H9 (cell line): Measurements from ENCODE around the gene TRAK1. TPM values are rescaled to one million over a fixed set of nuclear protein-coding genes. Genes with fewer than 3 reads are reported as not detected.

Experiments used
- DNase-seq: peaks from one replicate; pipeline ENCODE4 v3.0.0-alpha.2; 2017
- H2AFZ ChIP-seq: one replicate; pipeline ENCODE4 v1.6.1; 2013; ENCODE audit warnings: mild to moderate bottlenecking, low read length, control low read depth, moderate library complexity
- H2AK5ac ChIP-seq: 2 replicates; pipeline ENCODE4 v1.6.1; 2013; ENCODE audit warnings: low read length, control low read depth, mixed read lengths; ENCODE audit not compliant: insufficient read length
- H2BK120ac ChIP-seq: one replicate; pipeline ENCODE4 v1.6.1; 2013; ENCODE audit warnings: low read depth, mild to moderate bottlenecking, low read length, control low read depth, inconsistent platforms; ENCODE audit not compliant: poor library complexity, severe bottlenecking
- H2BK12ac ChIP-seq: 2 replicates; pipeline ENCODE4 v1.6.1; 2013; ENCODE audit warnings: low read length, control low read depth, mixed read lengths, low read depth; ENCODE audit not compliant: insufficient read length
- H2BK15ac ChIP-seq: 2 replicates; pipeline ENCODE4 v1.6.1; 2013; ENCODE audit warnings: low read depth, low read length, control low read depth
- H2BK20ac ChIP-seq: one replicate; pipeline ENCODE4 v1.6.1; 2013; ENCODE audit warnings: low read depth, mild to moderate bottlenecking, low read length, control low read depth, inconsistent platforms; ENCODE audit not compliant: poor library complexity, severe bottlenecking
- H2BK5ac ChIP-seq: 2 replicates; pipeline ENCODE4 v1.6.1; 2013; ENCODE audit warnings: low read length, control low read depth, mixed read lengths; ENCODE audit not compliant: insufficient read length
- H3K14ac ChIP-seq: 2 replicates; pipeline ENCODE4 v1.6.1; 2013; ENCODE audit warnings: low read length, control low read depth; ENCODE audit not compliant: insufficient read depth
- H3K18ac ChIP-seq: 2 replicates; pipeline ENCODE4 v1.6.1; 2013; ENCODE audit warnings: low read depth, mild to moderate bottlenecking, mixed read lengths, low read length, control low read depth; ENCODE audit not compliant: insufficient read length
- H3K23ac ChIP-seq: 2 replicates; pipeline ENCODE4 v1.6.1; 2013; ENCODE audit warnings: low read length, control low read depth, mixed read lengths, low read depth; ENCODE audit not compliant: insufficient read length
- H3K23me2 ChIP-seq: 2 replicates; pipeline ENCODE4 v1.6.1; 2013; ENCODE audit warnings: low read depth, mild to moderate bottlenecking, mixed read lengths, low read length, control low read depth; ENCODE audit not compliant: insufficient read length, poor library complexity, severe bottlenecking
- H3K27ac ChIP-seq: 2 replicates; pipeline ENCODE4 v1.5.1; 2013; ENCODE audit warnings: low read length, control low read depth, mixed read lengths, low read depth; ENCODE audit not compliant: insufficient read length
- H3K27me3 ChIP-seq: 2 replicates; pipeline ENCODE4 v1.6.1; 2013; ENCODE audit warnings: low read length, control low read depth, inconsistent platforms; ENCODE audit not compliant: insufficient read depth
- H3K4ac ChIP-seq: 2 replicates; pipeline ENCODE4 v1.6.1; 2013; ENCODE audit warnings: low read depth, mild to moderate bottlenecking, control low read depth, inconsistent platforms, low read length, moderate library complexity
- H3K4me1 ChIP-seq: 2 replicates; pipeline ENCODE4 v1.6.1; 2013; ENCODE audit warnings: low read length, control low read depth, inconsistent platforms; ENCODE audit not compliant: insufficient read depth
- H3K4me2 ChIP-seq: 2 replicates; pipeline ENCODE4 v1.6.1; 2013; ENCODE audit warnings: low read length, control low read depth, mixed read lengths; ENCODE audit not compliant: insufficient read length, insufficient read depth
- H3K56ac ChIP-seq: 2 replicates; pipeline ENCODE4 v1.6.1; 2013; ENCODE audit warnings: low read depth, mild to moderate bottlenecking, mixed read lengths, low read length, control low read depth; ENCODE audit not compliant: insufficient read length
- H3K79me1 ChIP-seq: 2 replicates; pipeline ENCODE4 v1.6.1; 2013; ENCODE audit warnings: low read depth, mild to moderate bottlenecking, moderate library complexity, low read length, control low read depth, inconsistent platforms; ENCODE audit not compliant: insufficient read depth, poor library complexity, severe bottlenecking
- H3K79me2 ChIP-seq: 2 replicates; pipeline ENCODE4 v1.6.1; 2013; ENCODE audit warnings: low read length, control low read depth, inconsistent platforms; ENCODE audit not compliant: insufficient read depth
- H3K9ac ChIP-seq: 2 replicates; pipeline ENCODE4 v1.6.1; 2013; ENCODE audit warnings: low read length, control low read depth, mixed read lengths; ENCODE audit not compliant: insufficient read length; ENCODE audit errors: extremely low read depth
- H3K9me3 ChIP-seq: one replicate; pipeline ENCODE4 v1.6.1; 2013; ENCODE audit warnings: low read depth, low read length, inconsistent platforms; ENCODE audit not compliant: control insufficient read depth
- H3T11ph ChIP-seq: one replicate; pipeline ENCODE4 v1.6.1; 2013; ENCODE audit warnings: mild to moderate bottlenecking, low read length, control low read depth, inconsistent platforms
- H4K20me1 ChIP-seq: one replicate; pipeline ENCODE4 v1.6.1; 2013; ENCODE audit not compliant: control insufficient read depth, insufficient read length, insufficient read depth
- H4K5ac ChIP-seq: 2 replicates; pipeline ENCODE4 v1.6.1; 2013; ENCODE audit warnings: low read depth, mild to moderate bottlenecking, mixed read lengths, low read length, control low read depth; ENCODE audit not compliant: insufficient read length
- H4K8ac ChIP-seq: replicated peaks from 2 replicates; pipeline ENCODE4 v1.6.1; 2013; ENCODE audit warnings: low read length, control low read depth, mixed read lengths, low read depth; ENCODE audit not compliant: insufficient read length
- H4K91ac ChIP-seq: 2 replicates; pipeline ENCODE4 v1.6.1; 2013; ENCODE audit warnings: low read depth, mild to moderate bottlenecking, moderate library complexity, mixed read lengths, low read length, control low read depth; ENCODE audit not compliant: insufficient read length
- H3K27ac Mint-ChIP-seq, 3 experiments: 2 replicates in 2 of 3; 3 replicates in 1 of 3; pipeline ENCODE4 v1.8.0; 2020 to 2021; ENCODE audit warnings: mixed read lengths in 3 of 3, mild to moderate bottlenecking in 1 of 3, moderate library complexity in 1 of 3
- H3K27me3 Mint-ChIP-seq: 2 replicates; pipeline ENCODE4 v1.8.0; 2021; ENCODE audit warnings: low read depth, mild to moderate bottlenecking, moderate library complexity, mixed read lengths
- H3K36me3 Mint-ChIP-seq, 3 experiments: 2 replicates in 2 of 3; 3 replicates in 1 of 3; pipeline ENCODE4 v1.8.0; 2020 to 2021; ENCODE audit warnings: low read depth in 3 of 3, mixed read lengths in 3 of 3; ENCODE audit not compliant: insufficient read depth in 1 of 3
- H3K4me1 Mint-ChIP-seq, 2 experiments: 2 replicates each; pipeline ENCODE4 v1.8.0; 2020; ENCODE audit warnings: mixed read lengths in 2 of 2
- H3K4me3 Mint-ChIP-seq, 2 experiments: 2 replicates in 1 of 2; 3 replicates in 1 of 2; pipeline ENCODE4 v1.8.0; 2020 to 2021; ENCODE audit warnings: mild to moderate bottlenecking in 2 of 2, mixed read lengths in 2 of 2, moderate library complexity in 1 of 2
- H3K9me3 Mint-ChIP-seq, 2 experiments: 2 replicates in 1 of 2; 3 replicates in 1 of 2; pipeline ENCODE4 v1.8.0; 2020; ENCODE audit warnings: mild to moderate bottlenecking in 2 of 2, mixed read lengths in 2 of 2, moderate library complexity in 1 of 2
- CTCF ChIP-seq: fragments of 200-600 bp; sonication (generic); conservative IDR thresholded peaks from 3 replicates; pipeline ENCODE4 v1.8.0; 2021; ENCODE audit warnings: antibody characterized with exemption, mild to moderate bottlenecking
- WGBS: extraction: QIAGEN DNeasy Blood & Tissue Kit; methylation state at CpG from one replicate; pipeline ENCODE4 v1.1.7; 2013; ENCODE audit warnings: missing lambda C conversion rate, low lambda C conversion rate, mixed read lengths; ENCODE audit not compliant: insufficient read length; ENCODE audit errors: extremely low coverage; 5-methylcytosine and 5-hydroxymethylcytosine counted together
- total RNA-seq: library from RNA; stranded (reverse); gene quantifications from 2 replicates; pipeline ENCODE4 v1.2.1, GENCODE V29; 2021

The TRAK1 gene
- total RNA-seq, 1 experiment from 2014 or later = 34.2 TPM

GRCh38 chr3:42225486-42226363 is 134.6 kb downstream of the TRAK1 start:
- no peak overlapping the region for H3K4me2 ChIP-seq
- no peak for DNase-seq
- H3K23me2 ChIP-seq = no peaks in the 10 kb centered on the region
- no peak overlapping the region for H3T11ph ChIP-seq
- Mint-ChIP-seq H3K27ac (no peak overlapping the region), H3K9me3 (no peaks in the 10 kb centered on the region; a peak in 2 of 5 replicates), H3K4me1 (peaks cover 10 to 14% of the 10 kb centered on the region in 2 experiments), H3K4me3 (no peak overlapping the region), H3K36me3 (peaks cover 13 to 32% (median 24%) of the 10 kb centered on the region in 3 experiments; a peak in 6 of 7 replicates), H3K27me3 (peaks cover 6% of the 10 kb centered on the region)
- TF ChIP-seq CTCF = no peak
- no peak overlapping the region for H2AK5ac ChIP-seq
- H3K56ac ChIP-seq = no peak overlapping the region
- no peak overlapping the region for H3K18ac ChIP-seq
- H3K79me2 ChIP-seq = no peaks in the 10 kb centered on the region
- no peak overlapping the region for H3K9ac ChIP-seq
- no peak overlapping the region for H3K14ac ChIP-seq
- H4K8ac ChIP-seq = no peak overlapping the region
- no peak overlapping the region for H2AFZ ChIP-seq
- no peak overlapping the region for H2BK120ac ChIP-seq
- H3K27me3 ChIP-seq = no peaks in the 10 kb centered on the region
- H4K5ac ChIP-seq = no peak overlapping the region
- no peak overlapping the region for H4K91ac ChIP-seq
- WGBS = no CpG with 5 or more reads among the region's 5 CpGs
- no peaks in the 10 kb centered on the region for H3K79me1 ChIP-seq
- no peak overlapping the region for H2BK12ac ChIP-seq
- no peaks in the 10 kb centered on the region for H4K20me1 ChIP-seq
- H3K9me3 ChIP-seq = no peaks in the 10 kb centered on the region
- H3K4me1 ChIP-seq = no peaks in the 10 kb centered on the region; the same call in 1 of the 2 replicates
- no peak overlapping the region for H3K23ac ChIP-seq
- H2BK20ac ChIP-seq = no peak overlapping the region
- H2BK15ac ChIP-seq = no peak overlapping the region
- no peak overlapping the region for H2BK5ac ChIP-seq
- no peak overlapping the region for H3K27ac ChIP-seq
- H3K4ac ChIP-seq = no peak overlapping the region
